Measurements from ENCODE around the gene RPS14. TPM values are rescaled to one million over a fixed set of nuclear protein-coding genes. Genes with fewer than 3 reads are reported as not detected.
A peak's percentile ranks its signal among the peaks of the same experiment; 100 is the strongest.

The RPS14 gene
- total and polyA plus RNA-seq, 9 of the 15 experiments (the other 6 are each of a cell fraction or from before 2014, with no cell fraction given), result 1,824 to 5,983 (median 3,017) TPM

GRCh38 chr5:150488519-150489359 lies 39.2 kb upstream of the RPS14 start (continued):
- TF ChIP-seq KDM1A (IDR thresholded peaks at IDR 0.05), result no peak
- peak in 1 of 2 experiments; percentile 58; a peak in 2 of 4 replicates for TF ChIP-seq FOXK2 (conservative IDR thresholded peaks at IDR 0.05 in 1 of 2, IDR thresholded peaks at IDR 0.05 in 1 of 2; ENCODE audit: low read depth in 2 of 2)
- TF ChIP-seq NCOA4 (IDR thresholded peaks at IDR 0.05; ENCODE audit: partially characterized antibody), result no peak
- TF ChIP-seq HDAC6 (IDR thresholded peaks at IDR 0.05; ENCODE audit: low read depth, low read length), result no peak
- TF ChIP-seq ZBTB11 (CRISPR knock-in tag; IDR thresholded peaks at IDR 0.05), result 0 out of 6 replicates have a peak, but pooled peaks of 1 of the 3 experiments have one; percentile 31
- TF ChIP-seq NFE2 (IDR thresholded peaks at IDR 0.05; ENCODE audit: low read depth), result peak; percentile 92
- TF ChIP-seq CHD4 (IDR thresholded peaks at IDR 0.05; ENCODE audit: insufficient read depth, insufficient replicate concordance, low read depth, low read length, poor library complexity, severe bottlenecking), result peak; percentile 47
- no peak for TF ChIP-seq ZBTB9 (CRISPR knock-in tag; IDR thresholded peaks at IDR 0.05)
- TF ChIP-seq NFRKB (IDR thresholded peaks at IDR 0.05; ENCODE audit: low read depth), result no peak
- TF ChIP-seq CBFA2T2 (conservative IDR thresholded peaks at IDR 0.05), result no peak
- TF ChIP-seq CREBBP (IDR thresholded peaks at IDR 0.05; ENCODE audit: low read depth, low read length), result no peak
- TF ChIP-seq MECOM (CRISPR knock-in tag; IDR thresholded peaks at IDR 0.05), result no peak
- TF ChIP-seq RB1 (IDR thresholded peaks at IDR 0.05; ENCODE audit: low read depth), result no peak
- TF ChIP-seq YY1 (IDR thresholded peaks at IDR 0.05; ENCODE audit: borderline replicate concordance in 1 of 3, control insufficient read depth in 1 of 3, extremely low read depth in 1 of 3, insufficient read depth in 3 of 3, insufficient read length in 1 of 3, insufficient replicate concordance in 2 of 3, low read depth in 1 of 3, low read length in 2 of 3), result peak in 1 of 3 experiments; percentile 44
- TF ChIP-seq MTA1 (IDR thresholded peaks at IDR 0.05; ENCODE audit: borderline replicate concordance), result peak; percentile 46; the same call in 1 of the 2 replicates
- TF ChIP-seq ZNF121 (CRISPR knock-in tag; conservative IDR thresholded peaks at IDR 0.05), result no peak
- no peak for TF ChIP-seq ZNF766 (CRISPR knock-in tag; conservative IDR thresholded peaks at IDR 0.05)
- TF ChIP-seq MAFG (tag; conservative IDR thresholded peaks at IDR 0.05), result peak; percentile 49
- TF ChIP-seq POLR2H (tag; IDR thresholded peaks at IDR 0.05; ENCODE audit: low read depth), result no peak
- no peak for TF ChIP-seq KDM5B (IDR thresholded peaks at IDR 0.05; ENCODE audit: insufficient replicate concordance, low read depth, low read length)
- no peak for TF ChIP-seq BHLHE40 (IDR thresholded peaks at IDR 0.05; ENCODE audit: low read length)
- TF ChIP-seq GTF2A2 (tag; IDR thresholded peaks at IDR 0.05), result no peak
